SK-N-SH treated with all-trans-retinoic acid at 6 μM for 48 hours (cell line): Measurements from ENCODE around the gene SLC35F3.

ENCODE experiments used
- ATAC-seq: fragments of 200-7000 bp; cut with Tn5 transposase; 3 replicates; pipeline ENCODE4 v1.9.1; 2020; ENCODE audit warnings: mild to moderate bottlenecking, moderate library complexity
- ARNTL ChIP-seq: fragments of 450-650 bp; formaldehyde crosslinking; IDR thresholded peaks from 2 replicates; pipeline ENCODE4 v1.5.0; 2020; ENCODE audit warnings: low read depth, mild to moderate bottlenecking, moderate library complexity, borderline replicate concordance
- BACH2 ChIP-seq: fragments of 250-450 bp; sonication (Bioruptor Pico); IDR thresholded peaks from 2 replicates; pipeline ENCODE4 v1.9.0; 2021; ENCODE audit warnings: mild to moderate bottlenecking, borderline replicate concordance
- CREB5 ChIP-seq: fragments of 250-450 bp; sonication (Bioruptor Pico); IDR thresholded peaks from 2 replicates; pipeline ENCODE4 v1.5.1; 2020; ENCODE audit warnings: low read depth, mild to moderate bottlenecking, moderate library complexity
- CSDC2 ChIP-seq: fragments of 250-450 bp; sonication (Bioruptor Pico); IDR thresholded peaks from 2 replicates; pipeline ENCODE4 v1.5.0; 2020; ENCODE audit warnings: mild to moderate bottlenecking, moderate library complexity
- CSRNP3 ChIP-seq: fragments of 250-450 bp; sonication (Bioruptor Pico); IDR thresholded peaks from 2 replicates; pipeline ENCODE4 v1.5.1; 2021; ENCODE audit warnings: mild to moderate bottlenecking, moderate library complexity
- ESRRG ChIP-seq: fragments of 250-450 bp; sonication (Bioruptor Pico); IDR thresholded peaks from 2 replicates; pipeline ENCODE4 v1.6.1; 2021; ENCODE audit warnings: mild to moderate bottlenecking
- ISL1 ChIP-seq: fragments of 250-450 bp; sonication (Bioruptor Pico); IDR thresholded peaks from 2 replicates; pipeline ENCODE4 v2.1.2; 2022; ENCODE audit warnings: mild to moderate bottlenecking, moderate library complexity
- PATZ1 ChIP-seq: fragments of 250-450 bp; sonication (Bioruptor Pico); IDR thresholded peaks from 2 replicates; pipeline ENCODE4 v1.8.0; 2020; ENCODE audit warnings: mild to moderate bottlenecking, moderate library complexity, borderline replicate concordance
- POU6F1 ChIP-seq: fragments of 250-450 bp; sonication (Bioruptor Pico); IDR thresholded peaks from 2 replicates; pipeline ENCODE4 v1.8.0; 2021; ENCODE audit warnings: low read depth, mild to moderate bottlenecking, moderate library complexity, borderline replicate concordance
- RARB ChIP-seq: fragments of 250-450 bp; sonication (Bioruptor Pico); IDR thresholded peaks from 2 replicates; pipeline ENCODE4 v1.8.0; 2021; ENCODE audit warnings: mild to moderate bottlenecking, moderate library complexity
- SNAI2 ChIP-seq: fragments of 250-450 bp; sonication (Bioruptor Pico); IDR thresholded peaks from 2 replicates; pipeline ENCODE4 v1.5.0; 2020; ENCODE audit warnings: mild to moderate bottlenecking, moderate library complexity
- TCF4 ChIP-seq: fragments of 250-450 bp; sonication (Bioruptor Pico); IDR thresholded peaks from 2 replicates; pipeline ENCODE4 v1.8.0; 2021; ENCODE audit warnings: mild to moderate bottlenecking, moderate library complexity, borderline replicate concordance
- ZC3H10 ChIP-seq: fragments of 250-450 bp; sonication (Bioruptor Pico); IDR thresholded peaks from 2 replicates; pipeline ENCODE4 v1.5.1; 2021; ENCODE audit warnings: mild to moderate bottlenecking, moderate library complexity
- ZFP3 ChIP-seq: fragments of 250-450 bp; sonication (Bioruptor Pico); IDR thresholded peaks from 2 replicates; pipeline ENCODE4 v1.5.0; 2020; ENCODE audit warnings: mild to moderate bottlenecking, moderate library complexity
- ZFP30 ChIP-seq: fragments of 450-650 bp; formaldehyde crosslinking; IDR thresholded peaks from 2 replicates; pipeline ENCODE4 v1.5.0; 2022; ENCODE audit warnings: mild to moderate bottlenecking, moderate library complexity
- ZNF565 ChIP-seq: fragments of 450-650 bp; formaldehyde crosslinking; conservative IDR thresholded peaks from 2 replicates; pipeline ENCODE4 v1.5.0; 2020; ENCODE audit warnings: low read depth, mild to moderate bottlenecking, moderate library complexity
- ZNF70 ChIP-seq: fragments of 450-650 bp; formaldehyde crosslinking; IDR thresholded peaks from 2 replicates; pipeline ENCODE4 v1.5.0; 2020; ENCODE audit warnings: mild to moderate bottlenecking, moderate library complexity
- ZNF8 ChIP-seq: fragments of 450-650 bp; formaldehyde crosslinking; IDR thresholded peaks from 2 replicates; pipeline ENCODE4 v1.5.0; 2020; ENCODE audit warnings: mild to moderate bottlenecking, moderate library complexity
- TF ChIP-seq, protein P1 (sequence below): fragments of 250-450 bp; sonication (Bioruptor Pico); IDR thresholded peaks from 2 replicates; pipeline ENCODE4 v1.5.0; 2020; ENCODE audit warnings: mild to moderate bottlenecking, moderate library complexity

Gene SLC35F3

GRCh38 chr1:234226113-234226818, 321.8 kb downstream of the SLC35F3 start (continued):
- TF ChIP-seq PATZ1 (CRISPR knock-in tag) (no peak), TCF4 (CRISPR knock-in tag) (no peak)

- TF ChIP-seq ZNF565 (CRISPR knock-in tag), result no peak
- no peak for TF ChIP-seq ISL1 (CRISPR knock-in tag)
- no peak for TF ChIP-seq TCF4 (CRISPR knock-in tag)
- no peak for TF ChIP-seq CSRNP3 (CRISPR knock-in tag)
- no peak for TF ChIP-seq BACH2 (CRISPR knock-in tag)
- no peak for TF ChIP-seq ZNF8
- TF ChIP-seq, all 23 proteins: peak for 0
- no peak for ATAC-seq
These were observed 322.3 kb downstream of the SLC35F3 start for GRCh38 chr1:234226819-234227165.

- no peak for ATAC-seq
- no peak for TF ChIP-seq ESRRG (CRISPR knock-in tag)
- no peak for TF ChIP-seq CSDC2 (CRISPR knock-in tag)
- no peak for TF ChIP-seq ZC3H10 (CRISPR knock-in tag)
- TF ChIP-seq SNAI2, result no peak
- TF ChIP-seq, protein P1, sequence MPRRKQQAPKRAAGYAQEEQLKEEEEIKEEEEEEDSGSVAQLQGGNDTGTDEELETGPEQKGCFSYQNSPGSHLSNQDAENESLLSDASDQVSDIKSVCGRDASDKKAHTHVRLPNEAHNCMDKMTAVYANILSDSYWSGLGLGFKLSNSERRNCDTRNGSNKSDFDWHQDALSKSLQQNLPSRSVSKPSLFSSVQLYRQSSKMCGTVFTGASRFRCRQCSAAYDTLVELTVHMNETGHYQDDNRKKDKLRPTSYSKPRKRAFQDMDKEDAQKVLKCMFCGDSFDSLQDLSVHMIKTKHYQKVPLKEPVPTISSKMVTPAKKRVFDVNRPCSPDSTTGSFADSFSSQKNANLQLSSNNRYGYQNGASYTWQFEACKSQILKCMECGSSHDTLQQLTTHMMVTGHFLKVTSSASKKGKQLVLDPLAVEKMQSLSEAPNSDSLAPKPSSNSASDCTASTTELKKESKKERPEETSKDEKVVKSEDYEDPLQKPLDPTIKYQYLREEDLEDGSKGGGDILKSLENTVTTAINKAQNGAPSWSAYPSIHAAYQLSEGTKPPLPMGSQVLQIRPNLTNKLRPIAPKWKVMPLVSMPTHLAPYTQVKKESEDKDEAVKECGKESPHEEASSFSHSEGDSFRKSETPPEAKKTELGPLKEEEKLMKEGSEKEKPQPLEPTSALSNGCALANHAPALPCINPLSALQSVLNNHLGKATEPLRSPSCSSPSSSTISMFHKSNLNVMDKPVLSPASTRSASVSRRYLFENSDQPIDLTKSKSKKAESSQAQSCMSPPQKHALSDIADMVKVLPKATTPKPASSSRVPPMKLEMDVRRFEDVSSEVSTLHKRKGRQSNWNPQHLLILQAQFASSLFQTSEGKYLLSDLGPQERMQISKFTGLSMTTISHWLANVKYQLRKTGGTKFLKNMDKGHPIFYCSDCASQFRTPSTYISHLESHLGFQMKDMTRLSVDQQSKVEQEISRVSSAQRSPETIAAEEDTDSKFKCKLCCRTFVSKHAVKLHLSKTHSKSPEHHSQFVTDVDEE (CRISPR knock-in tag), result no peak
- no peak for TF ChIP-seq RARB
- TF ChIP-seq ZNF70 (CRISPR knock-in tag), result no peak
- TF ChIP-seq ZFP3 (CRISPR knock-in tag), result no peak
- TF ChIP-seq ZFP30 (CRISPR knock-in tag), result no peak
- TF ChIP-seq ZNF8, result no peak
- TF ChIP-seq ARNTL (CRISPR knock-in tag), result no peak
- TF ChIP-seq ZNF565 (CRISPR knock-in tag), result no peak
- no peak for TF ChIP-seq CREB5 (CRISPR knock-in tag)
- TF ChIP-seq CSRNP3 (CRISPR knock-in tag), result no peak
- TF ChIP-seq POU6F1 (CRISPR knock-in tag), result no peak
These were observed 325.3 kb downstream of the SLC35F3 start for GRCh38 chr1:234229581-234230387.
